Limb (tissue), 2 donors: Measurements from ENCODE around the gene ACTR10.
A peak's percentile ranks its signal among the peaks of the same experiment; 100 is the strongest.

Source experiments
- DNase-seq, 2 donors: peaks; one replicate each; pipeline ENCODE4 v3.0.0-alpha.2; 2016; ENCODE audit errors: extremely low spot score in 2 of 2

ACTR10 gene

DNA sequence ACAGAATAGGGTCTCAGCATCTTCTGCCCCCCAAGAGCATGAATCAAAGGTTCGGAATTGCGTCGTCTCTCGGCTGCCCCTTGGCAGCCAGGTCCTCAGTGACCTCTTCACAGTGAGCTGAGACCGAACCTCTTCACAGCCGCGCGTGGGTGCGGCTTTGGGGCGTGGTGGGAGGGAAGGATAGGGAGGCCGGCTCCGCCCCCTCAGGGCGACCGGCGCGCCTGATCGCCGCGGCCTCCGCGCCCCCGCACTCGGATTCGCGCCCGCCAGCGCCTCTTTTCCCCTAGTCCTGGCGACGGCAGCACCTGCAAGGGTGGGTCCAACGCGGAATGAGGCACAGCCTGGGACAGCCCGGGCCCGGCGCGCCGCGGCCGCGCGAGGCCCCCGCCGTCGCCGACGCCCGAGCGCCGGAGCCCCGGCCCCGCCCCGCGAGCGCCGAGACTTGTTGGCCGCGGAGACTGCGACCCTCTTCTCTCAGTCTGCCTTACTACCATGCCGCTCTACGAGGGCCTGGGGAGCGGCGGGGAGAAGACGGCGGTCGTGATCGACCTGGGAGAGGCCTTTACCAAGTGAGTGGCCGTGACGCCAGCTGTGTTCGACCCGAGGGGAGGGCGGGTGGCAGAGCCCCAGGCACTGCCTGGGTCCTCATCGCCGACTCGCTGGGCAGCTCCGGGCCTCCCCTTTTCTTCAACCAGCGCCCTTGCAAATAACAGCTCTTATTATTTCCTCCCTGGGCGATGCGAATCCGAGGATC lies at the start of gene ACTR10:
TSS of gene ACTR10 (plus strand) at position 424 of the 754 bp plus-strand sequence. CDS start at position 493, 69 bp downstream.
- peak; percentile 84 to 93 for DNase-seq

DNA sequence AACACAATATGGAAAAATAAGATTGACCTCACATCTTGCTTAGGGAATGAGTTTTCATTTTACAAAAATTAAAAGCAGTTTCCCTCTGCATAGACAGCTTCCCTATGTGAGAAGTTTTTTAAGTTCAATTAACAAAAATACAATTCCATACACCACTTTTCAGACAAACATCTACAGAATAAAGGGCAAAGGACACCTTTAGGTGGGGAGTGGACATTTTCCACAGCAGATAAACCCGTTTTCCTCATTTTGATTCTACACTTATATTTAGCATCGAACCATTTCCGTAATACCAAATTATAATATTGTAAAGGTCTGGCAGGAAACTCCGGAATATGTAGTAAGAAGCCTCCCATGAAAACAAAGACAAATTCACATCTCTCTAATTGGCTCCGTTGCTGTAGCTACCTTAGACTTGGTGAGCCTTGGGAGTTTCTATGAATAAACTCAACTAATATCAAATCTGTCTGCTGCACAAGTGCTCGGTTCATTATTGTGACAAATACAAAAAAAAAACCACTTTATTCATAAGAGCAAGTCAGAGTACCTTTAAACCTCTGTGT lies 49.6 kb upstream of the ACTR10 start:
- no peak for DNase-seq

DNA sequence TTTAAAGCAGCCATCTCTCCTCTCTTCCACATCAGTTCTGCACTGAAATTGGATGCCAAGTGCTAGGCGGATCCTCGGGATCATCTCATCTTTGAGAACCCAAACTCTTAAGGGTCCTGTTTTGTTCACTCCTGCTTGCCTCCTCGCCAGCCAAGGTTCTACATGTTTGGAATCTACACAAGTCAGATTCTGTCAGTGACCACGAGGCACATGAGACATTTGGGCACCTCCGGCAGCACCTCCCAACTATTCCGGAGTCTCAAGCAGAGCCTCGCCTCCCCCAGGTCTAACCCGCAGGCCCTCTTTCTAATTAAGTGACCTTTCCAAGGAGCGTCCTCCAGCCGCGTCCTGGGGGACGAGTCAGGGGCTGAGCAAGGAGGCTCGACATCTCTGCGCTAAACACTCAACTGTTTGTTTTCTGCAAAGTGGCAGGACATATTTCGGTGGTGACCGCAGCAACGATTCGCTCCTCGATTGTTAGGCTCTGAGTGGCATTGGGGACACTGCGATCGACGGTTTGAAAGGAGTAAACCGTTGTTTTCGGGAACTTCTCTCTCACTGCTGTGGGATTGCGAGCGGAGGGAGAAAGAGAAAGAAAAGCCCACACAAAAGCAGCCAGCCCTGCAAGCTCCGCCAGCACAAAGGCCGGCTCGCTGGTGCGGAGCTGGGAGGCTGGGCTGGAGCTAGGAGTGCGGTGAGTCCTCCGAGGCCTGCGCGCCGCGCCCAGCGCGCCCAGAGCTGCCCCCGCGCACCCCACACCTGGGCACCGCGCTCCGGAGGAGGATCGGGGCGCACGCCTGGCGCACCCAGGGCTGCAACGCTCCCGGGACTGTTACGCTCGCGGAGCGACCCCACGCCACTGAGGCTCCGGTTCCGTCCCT lies 48.6 kb upstream of the ACTR10 start:
- DNase-seq: peak in 1 of 2 donors; percentile 57

DNA sequence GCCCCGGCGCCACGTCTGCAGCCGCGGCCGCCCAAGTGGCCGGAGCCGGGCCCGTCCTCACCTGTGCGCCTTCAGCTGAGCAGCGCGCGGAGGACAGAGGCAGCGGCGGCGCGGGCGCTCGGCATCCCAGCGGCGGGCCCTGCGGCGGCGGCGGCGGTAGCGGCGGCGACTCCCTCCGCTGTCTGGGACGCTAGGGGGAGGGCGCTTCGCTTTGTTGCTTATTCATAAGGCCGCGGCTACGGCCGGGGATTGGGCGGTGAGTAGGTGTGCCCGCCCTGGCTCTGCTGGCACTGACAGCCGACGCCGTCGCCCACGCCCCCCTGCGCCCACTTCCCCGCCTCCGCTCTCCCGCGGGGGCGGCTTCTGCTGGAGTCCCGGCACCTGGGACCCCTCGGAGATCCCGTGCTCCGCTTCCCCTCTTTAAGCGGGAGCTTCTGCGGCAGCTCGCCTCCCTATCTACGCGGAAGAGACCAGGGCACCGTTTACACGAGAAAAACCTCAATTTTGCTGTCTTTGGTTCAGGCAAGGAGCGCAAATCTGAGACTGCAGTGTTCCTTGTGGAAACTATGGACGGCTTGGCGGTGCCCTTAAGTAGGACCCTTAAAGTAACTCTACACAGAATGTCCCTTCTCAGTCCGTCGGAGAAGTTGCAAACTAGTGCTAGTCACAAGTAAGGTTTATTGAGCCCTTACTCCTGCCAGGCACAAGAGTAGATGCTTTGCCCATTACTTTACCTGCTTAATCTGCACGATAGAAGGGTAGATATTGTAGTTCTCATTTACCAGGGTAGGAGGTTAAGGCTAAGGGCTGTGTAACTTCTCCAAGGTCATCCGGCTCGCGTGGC lies 47.7 kb upstream of the ACTR10 start, which contains the start of gene ARMH4:
TSS of gene ARMH4 (minus strand) at position 200 of the 844 bp plus-strand sequence. CDS start 12,855 bp downstream, outside the sequence.
- DNase-seq: peak; percentile 72 to 88

DNA sequence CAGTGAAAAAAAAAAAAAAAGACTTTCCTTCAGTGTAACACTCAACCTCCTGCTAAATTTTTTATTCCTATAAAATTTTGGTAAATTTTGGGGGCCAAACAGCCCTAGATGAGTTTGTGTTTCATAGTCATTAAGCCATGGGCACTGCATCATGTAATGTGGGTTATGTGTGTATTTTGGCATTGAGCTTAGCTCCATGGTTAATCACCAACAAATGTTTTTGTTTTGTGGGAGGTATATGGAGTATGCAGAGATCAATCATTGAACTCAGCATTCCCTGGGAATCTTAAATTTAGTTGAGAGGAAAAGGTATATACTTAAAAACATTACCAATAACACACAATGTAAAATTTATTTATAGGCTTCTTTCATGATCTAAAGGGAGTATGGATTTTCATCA lies 39.4 kb upstream of the ACTR10 start:
- DNase-seq: no peak

DNA sequence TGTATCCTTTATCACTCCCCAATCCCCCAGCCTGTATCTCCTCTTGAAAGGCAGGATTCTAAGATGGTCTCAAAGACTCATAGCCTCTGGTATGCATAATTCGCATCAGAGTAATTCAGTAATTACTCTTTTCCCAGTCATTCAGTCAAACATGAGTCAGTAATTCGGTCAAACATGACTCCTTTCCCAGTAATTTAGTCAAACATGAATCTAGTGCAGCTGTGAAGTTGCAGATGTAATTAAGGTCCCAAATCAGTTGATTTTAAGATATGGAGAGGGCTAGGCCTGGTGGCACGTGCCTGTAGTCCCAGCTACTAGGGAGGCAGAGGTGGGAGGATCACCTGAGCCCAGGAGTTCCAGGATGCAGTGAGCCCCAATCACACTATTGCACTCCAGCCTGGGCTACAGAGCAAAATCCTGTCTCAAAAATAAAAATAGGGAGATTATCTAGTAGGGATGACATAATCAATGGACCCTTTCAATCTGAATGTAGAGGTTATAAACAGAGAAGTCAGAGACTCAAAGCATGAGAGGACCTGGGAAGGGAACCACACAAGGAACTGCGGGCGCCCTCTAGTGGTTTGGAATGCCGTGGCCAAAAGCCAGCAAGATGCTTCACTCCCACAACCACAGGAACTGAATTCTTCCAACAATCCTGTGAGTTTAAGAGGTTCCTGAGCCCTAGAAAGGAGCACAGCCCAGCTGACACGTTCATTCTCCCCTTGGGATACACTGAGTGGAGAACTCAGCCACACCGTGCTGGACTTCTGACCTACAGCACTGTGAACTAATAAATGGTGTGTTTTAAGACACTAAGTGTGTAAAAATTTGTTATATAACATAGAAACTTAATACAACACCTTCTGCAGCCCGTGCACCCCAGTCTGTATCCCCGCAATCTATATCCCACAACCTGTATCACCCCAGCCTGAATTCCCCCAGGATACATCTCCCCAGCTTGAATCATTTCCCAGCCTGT lies 33.7 kb upstream of the ACTR10 start:
- peak; percentile 69 to 87 for DNase-seq

DNA sequence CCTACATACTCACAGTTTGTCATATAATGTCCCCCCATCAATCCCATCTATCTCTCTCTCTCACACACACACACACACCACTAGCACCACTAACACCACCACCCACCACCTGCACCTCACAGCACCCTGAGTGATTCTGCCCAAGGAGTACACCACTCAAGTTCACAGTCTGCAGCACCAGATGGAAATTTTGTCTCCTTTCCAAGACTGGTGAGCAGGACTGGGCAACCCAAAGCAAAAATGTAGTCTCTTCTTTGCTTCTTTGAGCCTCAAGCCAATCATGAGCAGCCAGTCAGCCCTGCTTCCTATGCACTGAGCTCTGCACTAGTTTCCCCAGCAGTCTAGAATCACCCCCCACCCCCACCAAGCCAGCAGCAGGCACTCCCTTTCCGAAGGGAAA lies 32.9 kb upstream of the ACTR10 start:
- no peak for DNase-seq

DNA sequence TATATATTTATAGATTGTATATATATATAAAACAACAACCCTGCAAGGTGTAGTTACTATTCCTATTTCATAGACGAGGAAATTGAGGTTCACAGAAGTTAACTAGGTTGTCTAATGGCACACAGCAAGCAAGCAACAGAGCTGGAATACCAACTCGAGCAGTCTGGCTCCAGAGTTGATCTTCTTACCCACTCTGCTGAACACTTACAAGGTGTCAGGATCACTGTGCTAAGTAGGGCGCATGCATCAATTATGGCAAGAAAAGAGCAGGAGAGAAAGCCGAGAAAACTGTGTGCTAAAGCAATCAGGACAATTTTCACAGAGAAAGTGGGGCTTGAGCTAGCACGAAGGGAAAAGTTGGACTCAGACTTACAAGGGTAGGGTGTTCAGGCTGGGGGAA lies 32.1 kb upstream of the ACTR10 start:
- DNase-seq: no peak

DNA sequence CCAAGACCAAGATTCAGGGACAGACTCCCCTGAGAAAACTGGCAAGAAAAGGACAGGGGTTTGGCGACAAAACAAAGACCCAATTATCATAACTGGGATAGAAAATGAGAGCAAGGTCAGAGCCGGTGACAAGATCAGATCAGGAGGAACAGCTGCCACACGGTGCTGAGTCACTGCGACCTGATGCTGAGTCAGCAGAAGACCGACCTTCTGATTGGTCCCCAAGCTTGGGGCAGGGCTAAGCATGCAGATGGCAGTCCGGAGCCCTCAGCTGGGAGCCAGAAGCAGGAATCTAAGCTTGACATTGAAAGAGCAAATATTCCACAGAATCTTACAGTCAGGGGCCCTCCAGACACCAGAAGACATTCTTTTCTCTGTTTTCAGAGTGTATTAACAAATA lies 28.9 kb upstream of the ACTR10 start:
- DNase-seq: peak; percentile 9 to 65

DNA sequence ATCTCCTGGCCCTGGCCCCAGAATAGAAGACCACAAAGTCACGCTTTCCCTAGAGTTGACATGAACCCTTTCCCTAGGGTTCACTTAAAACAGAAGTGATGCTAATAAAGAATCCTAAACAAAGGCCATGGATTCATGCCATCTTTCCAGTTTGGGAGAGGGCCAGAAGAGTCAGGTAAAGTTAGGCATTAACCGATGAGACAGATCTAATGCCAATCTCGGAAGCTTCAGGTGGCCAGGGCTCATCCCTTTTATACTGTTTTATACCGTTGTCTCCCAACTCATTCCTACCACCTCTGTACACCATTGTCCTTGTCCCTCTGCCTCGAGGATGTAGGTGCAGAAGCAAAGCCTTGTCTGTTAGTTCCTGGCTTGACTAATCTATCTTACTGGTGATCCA lies 22.8 kb upstream of the ACTR10 start:
- no peak for DNase-seq

DNA sequence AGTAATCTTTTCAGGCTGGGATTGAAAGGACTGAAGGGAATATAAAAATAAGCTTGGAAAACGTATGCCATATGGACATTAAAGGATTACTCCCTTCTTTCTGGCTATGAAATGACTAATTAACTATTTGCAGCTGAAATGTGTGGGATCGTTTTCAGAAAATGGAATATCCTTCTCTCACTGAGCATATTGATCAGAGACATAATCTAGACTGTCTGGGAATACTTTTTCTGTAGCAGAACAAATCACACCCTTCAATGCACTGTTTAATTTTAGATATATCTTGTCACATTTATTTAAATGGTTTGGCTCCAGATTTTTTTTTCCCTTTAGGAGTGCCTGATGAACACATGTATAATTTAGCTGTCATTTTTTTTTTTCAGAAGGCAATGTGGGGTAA lies 10.8 kb upstream of the ACTR10 start:
- no peak for DNase-seq

DNA sequence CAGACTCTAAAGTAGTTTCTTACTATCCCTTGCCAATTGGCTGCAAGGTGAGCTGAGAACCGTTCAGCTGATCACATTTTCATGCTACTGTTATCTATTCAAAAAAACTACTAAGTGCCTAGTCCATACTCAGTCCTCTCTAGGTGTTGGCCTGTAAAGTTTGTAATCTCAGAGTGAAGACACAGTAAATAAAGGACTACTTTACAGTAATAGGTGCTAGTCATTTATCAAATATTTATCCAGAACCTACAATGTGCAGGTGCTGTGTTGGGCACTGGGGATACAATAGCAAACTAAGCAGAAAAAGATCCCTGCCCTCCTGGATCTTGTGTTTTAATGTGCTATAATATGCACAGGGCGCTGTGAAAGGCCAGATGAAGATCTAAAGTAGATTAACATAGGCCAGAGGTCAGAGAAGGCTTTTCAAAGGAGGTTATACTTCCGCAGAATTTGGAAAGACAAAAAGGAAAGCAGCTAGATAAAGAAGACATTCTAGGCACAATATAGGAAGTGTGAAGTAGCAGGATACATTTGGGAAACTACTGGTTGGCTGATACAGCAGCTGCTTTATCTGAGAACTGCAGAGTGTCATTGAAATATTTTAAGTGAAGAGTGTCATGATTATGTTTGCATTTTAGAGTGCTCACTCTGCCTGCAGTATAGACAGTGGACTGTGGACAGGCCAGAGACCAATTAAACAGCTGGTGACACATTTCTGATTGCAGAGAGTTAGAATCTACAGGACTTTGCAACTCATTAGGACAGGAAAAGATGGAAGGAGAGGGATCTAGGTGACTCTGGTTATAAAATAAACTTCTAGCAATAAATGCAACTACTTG lies 8.0 kb upstream of the ACTR10 start:
- DNase-seq: no peak

DNA sequence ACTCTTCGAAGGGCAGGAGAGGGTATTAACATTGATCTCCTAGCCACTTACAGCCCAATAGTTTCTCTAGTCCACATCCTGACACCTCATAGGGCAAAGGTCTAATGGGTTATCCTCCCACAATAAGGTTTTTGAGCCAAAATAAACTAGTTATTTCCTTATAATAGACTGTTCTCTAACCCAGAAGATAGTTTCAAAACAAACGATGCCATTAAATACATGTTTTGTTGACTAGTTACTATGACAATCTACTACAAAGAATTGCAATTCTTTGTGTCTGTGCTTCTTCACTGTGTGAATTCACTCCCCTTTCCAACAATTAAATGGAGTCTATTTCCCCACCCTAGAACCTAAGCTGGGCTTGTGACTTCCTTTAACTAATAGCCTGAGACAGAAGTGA lies 6.4 kb upstream of the ACTR10 start:
- DNase-seq: no peak

DNA sequence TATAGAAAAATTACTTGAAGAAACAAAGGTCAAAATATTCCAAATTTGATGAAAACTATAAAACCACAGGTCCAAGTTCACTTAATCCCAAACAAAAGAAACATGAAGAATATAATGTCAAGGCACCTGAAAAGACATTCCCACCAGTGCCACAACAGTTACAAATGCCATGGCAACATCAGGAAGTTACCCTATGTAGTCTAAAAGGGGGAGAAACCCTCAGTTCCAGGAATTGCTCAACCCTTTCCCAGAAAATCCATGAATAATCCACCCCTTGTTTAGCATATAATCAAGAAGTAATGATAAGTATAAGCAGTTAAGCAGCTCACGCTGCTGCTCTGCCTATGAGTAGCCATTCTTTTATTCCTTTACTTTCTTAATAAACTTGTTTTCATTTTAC lies 3.8 kb upstream of the ACTR10 start:
- no peak for DNase-seq

DNA sequence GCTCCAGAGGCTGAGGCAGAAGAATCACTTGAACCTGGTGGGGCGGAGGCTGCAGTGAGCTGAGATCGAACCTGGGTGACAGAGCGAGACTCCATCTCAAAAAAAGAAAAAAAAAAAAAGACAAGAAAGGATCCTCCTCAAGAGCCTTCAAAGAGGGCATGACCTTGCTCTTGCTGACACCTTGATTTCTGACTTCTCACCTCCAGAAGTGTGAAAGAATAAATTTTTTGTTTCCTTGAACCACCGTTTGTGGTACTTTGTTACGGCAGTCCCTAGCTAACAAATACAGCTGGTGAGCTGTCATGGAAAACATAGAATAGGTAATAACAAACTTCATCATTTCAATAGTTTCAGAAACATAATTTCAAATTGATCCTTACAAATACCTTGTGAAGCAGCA lies 1.9 kb upstream of the ACTR10 start:
- no peak for DNase-seq

DNA sequence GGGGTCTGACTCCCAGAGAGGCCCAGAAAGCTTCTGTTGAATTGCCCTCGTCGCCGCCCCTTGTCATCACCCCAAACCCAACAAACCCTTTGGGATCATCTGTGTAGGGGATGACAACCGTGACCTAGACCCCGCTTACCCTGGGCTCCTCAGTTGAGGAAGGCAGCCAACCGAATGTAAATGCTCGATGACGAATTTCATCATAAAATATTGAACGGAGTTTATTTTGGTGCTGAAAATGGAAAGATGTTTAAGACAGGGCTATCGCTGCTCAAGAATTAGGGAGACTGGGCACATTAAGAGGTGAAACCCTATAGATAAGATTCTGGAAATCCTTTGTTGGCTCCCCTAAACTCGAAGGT lies 512 bp downstream of the ACTR10 start:
- no peak for DNase-seq

DNA sequence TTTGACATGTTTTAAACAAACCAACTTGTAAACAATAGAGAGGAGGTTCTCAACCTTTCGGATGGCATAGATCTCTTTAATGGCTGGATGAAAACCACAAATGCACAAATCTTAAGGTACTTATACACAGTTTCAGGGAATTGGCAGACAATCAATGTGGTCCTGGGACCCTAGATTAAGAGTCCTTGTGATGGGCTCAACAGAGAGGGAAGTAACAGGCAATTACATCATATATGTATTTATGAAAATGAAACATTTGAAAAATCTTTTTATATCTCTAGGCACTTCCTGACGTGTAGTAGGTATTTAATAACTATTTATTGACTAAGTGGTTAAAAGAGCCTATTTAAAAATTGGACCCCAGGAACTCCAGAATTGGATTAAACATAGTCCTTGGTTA lies 897 bp downstream of the ACTR10 start:
- DNase-seq: no peak

DNA sequence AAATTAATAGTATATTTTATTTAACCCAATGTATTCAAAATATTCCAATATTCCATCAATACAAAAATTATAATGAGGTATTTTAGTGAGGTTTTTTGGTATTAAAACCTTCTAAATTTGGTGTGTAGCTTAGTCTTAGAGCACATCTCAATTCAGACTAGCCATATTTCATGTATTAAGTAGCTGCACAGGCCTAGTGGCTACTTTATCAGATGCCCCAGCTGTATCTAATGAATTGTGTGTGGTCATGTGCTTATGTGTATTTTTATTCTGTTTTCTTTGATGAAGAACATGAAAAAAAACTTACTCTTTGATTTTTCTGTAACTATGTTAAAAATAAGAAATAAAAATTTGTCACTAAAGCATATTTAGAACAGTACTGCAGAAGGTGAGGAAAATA lies 13.2 kb downstream of the ACTR10 start:
- DNase-seq: no peak

DNA sequence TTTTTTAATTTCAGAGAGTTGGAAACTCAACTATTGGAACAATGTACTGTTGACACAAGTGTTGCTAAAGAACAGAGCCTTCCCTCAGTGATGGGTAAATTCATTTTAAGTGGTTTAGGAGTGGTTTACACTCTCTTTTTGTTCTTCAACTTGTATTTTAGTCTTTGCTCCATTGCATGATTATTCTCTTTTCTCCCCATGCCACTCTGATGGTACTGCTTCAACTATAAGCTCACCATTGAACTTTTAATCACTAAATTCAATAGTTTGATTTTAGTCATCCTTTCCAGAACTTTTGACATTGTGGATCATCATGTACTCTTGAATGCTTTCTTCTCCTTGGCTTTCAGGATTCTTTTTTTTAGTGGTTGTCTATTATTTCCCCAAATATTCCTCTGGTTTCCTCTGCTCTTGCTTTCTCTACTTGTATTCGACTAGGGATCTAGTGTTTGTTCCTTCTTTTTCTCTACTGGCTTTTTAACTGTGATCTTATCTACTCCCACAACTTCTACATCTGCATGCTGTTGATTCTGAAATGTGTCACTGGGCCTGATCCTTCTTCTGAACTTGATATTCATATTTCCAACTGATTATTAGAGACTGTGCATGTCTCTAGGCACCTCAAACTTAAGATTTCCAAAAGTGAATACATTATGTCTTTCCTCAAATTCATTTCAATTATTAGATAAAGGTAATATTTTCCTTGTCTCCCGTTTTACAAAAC lies 15.4 kb downstream of the ACTR10 start:
- no peak for DNase-seq
